GM12878 (cell line): ENCODE results near the gene MCEMP1. TPM values are rescaled to one million over a fixed set of nuclear protein-coding genes. Genes with fewer than 3 reads are reported as not detected.

Experiments
- CHD1 ChIP-seq: IDR thresholded peaks from 2 replicates; pipeline ENCODE4 v1.6.1; 2012; ENCODE audit warnings: low read depth, low read length, improper control_type of control experiment
- CHD4 ChIP-seq: fragments of 200-600 bp; sonication (generic); IDR thresholded peaks from 2 replicates; pipeline ENCODE4 v1.6.1; 2016; ENCODE audit warnings: mild to moderate bottlenecking
- FOS ChIP-seq: IDR thresholded peaks from 3 replicates; pipeline ENCODE4 v1.6.1; 2011; ENCODE audit warnings: borderline replicate concordance; ENCODE audit not compliant: insufficient read length; ENCODE audit errors: extremely low read depth
- KAT2A ChIP-seq: conservative IDR thresholded peaks from 2 replicates; pipeline ENCODE4 v1.6.1; 2011; ENCODE audit warnings: low read depth, low read length; ENCODE audit not compliant: control insufficient read depth
- NBN ChIP-seq: fragments of 450-650 bp; IDR thresholded peaks from 2 replicates; pipeline ENCODE4 v1.6.1; 2016
- NFYA ChIP-seq: IDR thresholded peaks from 2 replicates; pipeline ENCODE4 v1.6.1; 2011; ENCODE audit warnings: low read depth, mild to moderate bottlenecking, low read length, improper control_type of control experiment, borderline replicate concordance
- NRF1 ChIP-seq: conservative IDR thresholded peaks from 2 replicates; pipeline ENCODE4 v1.6.1; 2011; ENCODE audit warnings: mild to moderate bottlenecking, low read depth, low read length, improper control_type of control experiment
- PML ChIP-seq: IDR thresholded peaks from 2 replicates; pipeline ENCODE4 v1.6.1; 2012; ENCODE audit warnings: low read length, inconsistent platforms
- RFX5 ChIP-seq: IDR thresholded peaks from 2 replicates; pipeline ENCODE4 v1.6.1; 2011; ENCODE audit warnings: low read depth, low read length, improper control_type of control experiment
- SMAD5 ChIP-seq: IDR thresholded peaks from 2 replicates; pipeline ENCODE4 v1.6.1; 2016; ENCODE audit warnings: antibody characterized with exemption, low read depth
- SUZ12 ChIP-seq: fragments of 200-600 bp; sonication (generic); IDR thresholded peaks from one replicate; pipeline ENCODE4 v1.6.1; 2018; ENCODE audit warnings: antibody characterized with exemption, mild to moderate bottlenecking; ENCODE audit not compliant: unreplicated experiment
- ZNF622 ChIP-seq: fragments of 450-650 bp; IDR thresholded peaks from 2 replicates; pipeline ENCODE4 v1.6.1; 2017; ENCODE audit warnings: mild to moderate bottlenecking, inconsistent platforms
- polyA plus RNA-seq, 11 experiments: library from polyadenylated mRNA; depleted of rRNA in 4 of 11; unstranded in 6 of 11; stranded (reverse) in 5 of 11; fragments of >200 nt; fragmentation: Nextera tagmentation in 4 of 11; fragmentation: Illumina TruSeq in 1 of 11; extraction: Ambion mirVana in 4 of 11; extraction: Trizol in 1 of 11; gene quantifications; 1 replicate in 1 of 11; 2 replicates in 10 of 11; pipeline versions ENCODE4 v1.2.1 to v1.2.3, GENCODE V29; 2011 to 2016; ENCODE audit warnings: inconsistent platforms in 2 of 11, missing spikeins in 2 of 11, low read depth in 1 of 11
- total RNA-seq, 4 experiments: library from RNA; depleted of rRNA in 3 of 4; stranded (reverse); fragments of >200 nt in 3 of 4; fragmentation: Illumina TruSeq in 1 of 4; extraction: Trizol in 1 of 4; gene quantifications; 2 replicates each; pipeline versions ENCODE4 v1.2.1 to v1.2.3, GENCODE V29; 2013 to 2021
- TF ChIP-seq, protein P1 (sequence below): fragments of 450-650 bp; IDR thresholded peaks from 2 replicates; pipeline ENCODE4 v1.6.1; 2017; ENCODE audit warnings: mild to moderate bottlenecking, low read depth, inconsistent platforms; ENCODE audit not compliant: poor library complexity, severe bottlenecking
- TF ChIP-seq, protein P2 (sequence below): fragments of 450-650 bp; formaldehyde crosslinking; IDR thresholded peaks from 2 replicates; pipeline ENCODE4 v1.5.0; 2022; ENCODE audit warnings: mild to moderate bottlenecking, missing genetic modification characterization
- TF ChIP-seq, protein P3 (sequence below): fragments of 450-650 bp; IDR thresholded peaks from 2 replicates; pipeline ENCODE4 v1.6.1; 2017; ENCODE audit warnings: mild to moderate bottlenecking, moderate library complexity
- TF ChIP-seq, protein P4 (sequence below): IDR thresholded peaks from 2 replicates; pipeline ENCODE4 v1.6.1; 2011; ENCODE audit warnings: borderline replicate concordance, low read depth, mild to moderate bottlenecking, moderate library complexity, mixed read lengths, low read length; ENCODE audit not compliant: insufficient read depth; ENCODE audit errors: extremely low read length
- TF ChIP-seq, protein P5 (sequence below): IDR thresholded peaks from 2 replicates; pipeline ENCODE4 v1.6.1; 2012; ENCODE audit warnings: low read depth, low read length, improper control_type of control experiment

The MCEMP1 gene
- total and polyA plus RNA-seq, 10 of the 15 experiments (the other 5 are each of a cell fraction or from before 2014, with no cell fraction given), result 0.08 to 0.55 (median 0.26) TPM; not detected in 1

DNA sequence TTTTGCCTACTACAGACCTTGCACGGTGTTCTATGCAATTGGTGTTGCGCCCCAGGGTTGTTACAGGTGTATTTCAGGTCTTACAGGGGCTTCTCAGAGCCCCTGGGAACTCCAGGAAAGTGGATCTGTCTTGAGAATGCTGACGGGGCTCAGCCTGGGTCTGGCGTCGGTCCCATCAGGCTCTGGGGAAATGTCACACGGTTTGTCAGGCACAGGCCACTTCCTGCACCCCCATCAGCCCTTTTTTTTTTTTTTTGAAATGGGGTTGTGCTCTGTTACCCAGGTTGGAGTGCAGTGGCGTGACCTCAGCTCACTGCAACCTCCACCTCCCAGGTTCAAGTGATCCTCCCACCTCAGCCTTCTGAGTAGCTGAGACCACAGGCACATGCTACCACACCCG is 41.8 kb downstream of the MCEMP1 start (continued):
- TF ChIP-seq, protein P1, sequence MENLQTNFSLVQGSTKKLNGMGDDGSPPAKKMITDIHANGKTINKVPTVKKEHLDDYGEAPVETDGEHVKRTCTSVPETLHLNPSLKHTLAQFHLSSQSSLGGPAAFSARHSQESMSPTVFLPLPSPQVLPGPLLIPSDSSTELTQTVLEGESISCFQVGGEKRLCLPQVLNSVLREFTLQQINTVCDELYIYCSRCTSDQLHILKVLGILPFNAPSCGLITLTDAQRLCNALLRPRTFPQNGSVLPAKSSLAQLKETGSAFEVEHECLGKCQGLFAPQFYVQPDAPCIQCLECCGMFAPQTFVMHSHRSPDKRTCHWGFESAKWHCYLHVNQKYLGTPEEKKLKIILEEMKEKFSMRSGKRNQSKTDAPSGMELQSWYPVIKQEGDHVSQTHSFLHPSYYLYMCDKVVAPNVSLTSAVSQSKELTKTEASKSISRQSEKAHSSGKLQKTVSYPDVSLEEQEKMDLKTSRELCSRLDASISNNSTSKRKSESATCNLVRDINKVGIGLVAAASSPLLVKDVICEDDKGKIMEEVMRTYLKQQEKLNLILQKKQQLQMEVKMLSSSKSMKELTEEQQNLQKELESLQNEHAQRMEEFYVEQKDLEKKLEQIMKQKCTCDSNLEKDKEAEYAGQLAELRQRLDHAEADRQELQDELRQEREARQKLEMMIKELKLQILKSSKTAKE, result no peak
- TF ChIP-seq NBN (no peak), KAT2A (no peak), NFYA (no peak), CHD4 (no peak), ZNF622 (no peak), PML (no peak), FOS (no peak), RFX5 (no peak), CHD1 (no peak), SMAD5 (no peak), SUZ12 (no peak), NRF1 (no peak)
- TF ChIP-seq, protein P2, sequence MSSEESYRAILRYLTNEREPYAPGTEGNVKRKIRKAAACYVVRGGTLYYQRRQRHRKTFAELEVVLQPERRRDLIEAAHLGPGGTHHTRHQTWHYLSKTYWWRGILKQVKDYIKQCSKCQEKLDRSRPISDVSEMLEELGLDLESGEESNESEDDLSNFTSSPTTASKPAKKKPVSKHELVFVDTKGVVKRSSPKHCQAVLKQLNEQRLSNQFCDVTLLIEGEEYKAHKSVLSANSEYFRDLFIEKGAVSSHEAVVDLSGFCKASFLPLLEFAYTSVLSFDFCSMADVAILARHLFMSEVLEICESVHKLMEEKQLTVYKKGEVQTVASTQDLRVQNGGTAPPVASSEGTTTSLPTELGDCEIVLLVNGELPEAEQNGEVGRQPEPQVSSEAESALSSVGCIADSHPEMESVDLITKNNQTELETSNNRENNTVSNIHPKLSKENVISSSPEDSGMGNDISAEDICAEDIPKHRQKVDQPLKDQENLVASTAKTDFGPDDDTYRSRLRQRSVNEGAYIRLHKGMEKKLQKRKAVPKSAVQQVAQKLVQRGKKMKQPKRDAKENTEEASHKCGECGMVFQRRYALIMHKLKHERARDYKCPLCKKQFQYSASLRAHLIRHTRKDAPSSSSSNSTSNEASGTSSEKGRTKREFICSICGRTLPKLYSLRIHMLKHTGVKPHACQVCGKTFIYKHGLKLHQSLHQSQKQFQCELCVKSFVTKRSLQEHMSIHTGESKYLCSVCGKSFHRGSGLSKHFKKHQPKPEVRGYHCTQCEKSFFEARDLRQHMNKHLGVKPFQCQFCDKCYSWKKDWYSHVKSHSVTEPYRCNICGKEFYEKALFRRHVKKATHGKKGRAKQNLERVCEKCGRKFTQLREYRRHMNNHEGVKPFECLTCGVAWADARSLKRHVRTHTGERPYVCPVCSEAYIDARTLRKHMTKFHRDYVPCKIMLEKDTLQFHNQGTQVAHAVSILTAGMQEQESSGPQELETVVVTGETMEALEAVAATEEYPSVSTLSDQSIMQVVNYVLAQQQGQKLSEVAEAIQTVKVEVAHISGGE (CRISPR knock-in tag), result no peak
- TF ChIP-seq, protein P3, sequence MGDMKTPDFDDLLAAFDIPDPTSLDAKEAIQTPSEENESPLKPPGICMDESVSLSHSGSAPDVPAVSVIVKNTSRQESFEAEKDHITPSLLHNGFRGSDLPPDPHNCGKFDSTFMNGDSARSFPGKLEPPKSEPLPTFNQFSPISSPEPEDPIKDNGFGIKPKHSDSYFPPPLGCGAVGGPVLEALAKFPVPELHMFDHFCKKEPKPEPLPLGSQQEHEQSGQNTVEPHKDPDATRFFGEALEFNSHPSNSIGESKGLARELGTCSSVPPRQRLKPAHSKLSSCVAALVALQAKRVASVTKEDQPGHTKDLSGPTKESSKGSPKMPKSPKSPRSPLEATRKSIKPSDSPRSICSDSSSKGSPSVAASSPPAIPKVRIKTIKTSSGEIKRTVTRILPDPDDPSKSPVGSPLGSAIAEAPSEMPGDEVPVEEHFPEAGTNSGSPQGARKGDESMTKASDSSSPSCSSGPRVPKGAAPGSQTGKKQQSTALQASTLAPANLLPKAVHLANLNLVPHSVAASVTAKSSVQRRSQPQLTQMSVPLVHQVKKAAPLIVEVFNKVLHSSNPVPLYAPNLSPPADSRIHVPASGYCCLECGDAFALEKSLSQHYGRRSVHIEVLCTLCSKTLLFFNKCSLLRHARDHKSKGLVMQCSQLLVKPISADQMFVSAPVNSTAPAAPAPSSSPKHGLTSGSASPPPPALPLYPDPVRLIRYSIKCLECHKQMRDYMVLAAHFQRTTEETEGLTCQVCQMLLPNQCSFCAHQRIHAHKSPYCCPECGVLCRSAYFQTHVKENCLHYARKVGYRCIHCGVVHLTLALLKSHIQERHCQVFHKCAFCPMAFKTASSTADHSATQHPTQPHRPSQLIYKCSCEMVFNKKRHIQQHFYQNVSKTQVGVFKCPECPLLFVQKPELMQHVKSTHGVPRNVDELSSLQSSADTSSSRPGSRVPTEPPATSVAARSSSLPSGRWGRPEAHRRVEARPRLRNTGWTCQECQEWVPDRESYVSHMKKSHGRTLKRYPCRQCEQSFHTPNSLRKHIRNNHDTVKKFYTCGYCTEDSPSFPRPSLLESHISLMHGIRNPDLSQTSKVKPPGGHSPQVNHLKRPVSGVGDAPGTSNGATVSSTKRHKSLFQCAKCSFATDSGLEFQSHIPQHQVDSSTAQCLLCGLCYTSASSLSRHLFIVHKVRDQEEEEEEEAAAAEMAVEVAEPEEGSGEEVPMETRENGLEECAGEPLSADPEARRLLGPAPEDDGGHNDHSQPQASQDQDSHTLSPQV, result no peak
- TF ChIP-seq, protein P4, sequence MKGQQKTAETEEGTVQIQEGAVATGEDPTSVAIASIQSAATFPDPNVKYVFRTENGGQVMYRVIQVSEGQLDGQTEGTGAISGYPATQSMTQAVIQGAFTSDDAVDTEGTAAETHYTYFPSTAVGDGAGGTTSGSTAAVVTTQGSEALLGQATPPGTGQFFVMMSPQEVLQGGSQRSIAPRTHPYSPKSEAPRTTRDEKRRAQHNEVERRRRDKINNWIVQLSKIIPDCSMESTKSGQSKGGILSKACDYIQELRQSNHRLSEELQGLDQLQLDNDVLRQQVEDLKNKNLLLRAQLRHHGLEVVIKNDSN, result no peak
- TF ChIP-seq, protein P5, sequence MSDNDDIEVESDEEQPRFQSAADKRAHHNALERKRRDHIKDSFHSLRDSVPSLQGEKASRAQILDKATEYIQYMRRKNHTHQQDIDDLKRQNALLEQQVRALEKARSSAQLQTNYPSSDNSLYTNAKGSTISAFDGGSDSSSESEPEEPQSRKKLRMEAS, result no peak
